Subcutaneous abdominal adipose tissue (tissue), 5 donors: ENCODE results near the gene ZFC3H1.
A peak's percentile ranks its signal among the peaks of the same experiment; 100 is the strongest.

ENCODE experiments used
- H3K27ac ChIP-seq: one replicate; pipeline ENCODE4 v1.7.0; 2013; ENCODE audit warnings: low read depth, mild to moderate bottlenecking, inconsistent platforms, low read length, moderate library complexity
- H3K27me3 ChIP-seq, 5 donors: one replicate each; pipeline ENCODE4 v1.7.0; 2013; ENCODE audit warnings: low read length in 5 of 5, inconsistent platforms in 1 of 5; ENCODE audit not compliant: control insufficient read depth in 5 of 5, insufficient read depth in 4 of 5
- H3K36me3 ChIP-seq, 5 donors: one replicate each; pipeline ENCODE4 v1.7.0; 2013; ENCODE audit warnings: low read length in 5 of 5; ENCODE audit not compliant: control insufficient read depth in 5 of 5, insufficient read depth in 5 of 5
- H3K4me1 ChIP-seq, 5 donors: one replicate each; pipeline ENCODE4 v1.7.0; 2013; ENCODE audit warnings: low read length in 5 of 5, mild to moderate bottlenecking in 3 of 5, moderate library complexity in 1 of 5; ENCODE audit not compliant: control insufficient read depth in 5 of 5, insufficient read depth in 5 of 5
- H3K4me3 ChIP-seq, 5 donors: one replicate each; pipeline ENCODE4 v1.7.0; 2013; ENCODE audit warnings: low read length in 5 of 5, low read depth in 1 of 5
- H3K9ac ChIP-seq, 5 donors: one replicate each; pipeline ENCODE4 v1.7.0; 2013; ENCODE audit warnings: low read length in 5 of 5, mild to moderate bottlenecking in 4 of 5, moderate library complexity in 3 of 5
- H3K9me3 ChIP-seq, 5 donors: one replicate each; pipeline ENCODE4 v1.7.0; 2013; ENCODE audit warnings: low read length in 5 of 5; ENCODE audit not compliant: control insufficient read depth in 5 of 5
- donor health status: healthy.
- donor health status: healthy.
- donor health status: healthy.
- donor health status: healthy.
- donor health status: healthy.

Gene ZFC3H1

GRCh38 chr12:71621938-71622337 lies 41.7 kb downstream of the ZFC3H1 start:
- Histone ChIP-seq H3K9me3 (no peaks in the 10 kb centered on the region), H3K27ac (no peak overlapping the region), H3K9ac (no peak overlapping the region), H3K4me3 (no peak overlapping the region), H3K27me3 (no peaks in the 10 kb centered on the region), H3K4me1 (peaks cover 0 to 8% (median 0%) of the 10 kb centered on the region in 5 donors), H3K36me3 (peaks cover 76 to 92% (median 79%) of the 10 kb centered on the region in 5 donors)

GRCh38 chr12:71610031-71610795 lies 53.4 kb downstream of the ZFC3H1 start:
- Histone ChIP-seq H3K4me1 (no peaks in the 10 kb centered on the region), H3K9ac (no peak overlapping the region), H3K27ac (no peak overlapping the region), H3K9me3 (no peaks in the 10 kb centered on the region), H3K27me3 (no peaks in the 10 kb centered on the region), H3K36me3 (peaks cover 71 to 86% (median 75%) of the 10 kb centered on the region in 5 donors), H3K4me3 (no peak overlapping the region)

- H3K4me1 ChIP-seq: peaks cover 0 to 1% (median 0%) of the 10 kb centered on the region in 5 donors
- H3K9ac ChIP-seq: no peak overlapping the region
- H3K4me3 ChIP-seq: no peak overlapping the region
- H3K27me3 ChIP-seq: no peaks in the 10 kb centered on the region
- peaks cover 48 to 61% (median 55%) of the 10 kb centered on the region in 5 donors for H3K36me3 ChIP-seq
- H3K9me3 ChIP-seq: no peaks in the 10 kb centered on the region
- H3K27ac ChIP-seq: no peak overlapping the region
These were observed 55.9 kb downstream of the ZFC3H1 start for GRCh38 chr12:71607494-71608330.

GRCh38 chr12:71605039-71605438 lies 58.6 kb downstream of the ZFC3H1 start:
- Histone ChIP-seq H3K4me1 (peaks cover 0 to 2% (median 0%) of the 10 kb centered on the region in 5 donors), H3K9me3 (no peaks in the 10 kb centered on the region), H3K27ac (no peak overlapping the region), H3K36me3 (peaks cover 22 to 37% (median 34%) of the 10 kb centered on the region in 5 donors), H3K9ac (no peak overlapping the region), H3K4me3 (no peak overlapping the region), H3K27me3 (no peaks in the 10 kb centered on the region)

GRCh38 chr12:71602761-71603577 lies 60.7 kb downstream of the ZFC3H1 start:
- H3K4me3 ChIP-seq: no peak overlapping the region
- H3K9me3 ChIP-seq: no peaks in the 10 kb centered on the region
- H3K27ac ChIP-seq: no peak overlapping the region
- H3K27me3 ChIP-seq: no peaks in the 10 kb centered on the region
- H3K4me1 ChIP-seq: peaks cover 0 to 2% (median 0%) of the 10 kb centered on the region in 5 donors
- H3K36me3 ChIP-seq: peaks cover 8 to 18% (median 17%) of the 10 kb centered on the region in 5 donors
- H3K9ac ChIP-seq: no peak overlapping the region

- Histone ChIP-seq H3K9me3 (no peaks in the 10 kb centered on the region), H3K4me1 (peaks cover 0 to 2% (median 0%) of the 10 kb centered on the region in 5 donors)
These were observed 62.1 kb downstream of the ZFC3H1 start for GRCh38 chr12:71601546-71601945.

GRCh38 chr12:71599210-71599609 lies 64.4 kb downstream of the ZFC3H1 start:
- H3K27me3 ChIP-seq: peaks cover 0 to 7% (median 0%) of the 10 kb centered on the region in 5 donors
- no peak overlapping the region for H3K9ac ChIP-seq
- H3K4me1 ChIP-seq: peaks cover 0 to 2% (median 0%) of the 10 kb centered on the region in 5 donors
- no peak overlapping the region for H3K27ac ChIP-seq
- H3K4me3 ChIP-seq: no peak overlapping the region
- no peaks in the 10 kb centered on the region for H3K9me3 ChIP-seq
- H3K36me3 ChIP-seq: no peaks in the 10 kb centered on the region

More at GRCh38 chr12:71601546-71601945, 62.1 kb downstream of the ZFC3H1 start:
- H3K36me3 ChIP-seq: peaks cover 0 to 4% (median 4%) of the 10 kb centered on the region in 5 donors
- H3K27me3 ChIP-seq: no peaks in the 10 kb centered on the region
- H3K27ac ChIP-seq: no peak overlapping the region
- no peak overlapping the region for H3K4me3 ChIP-seq
- no peak overlapping the region for H3K9ac ChIP-seq

- peaks cover 0 to 20% (median 0%) of the 10 kb centered on the region in 5 donors for H3K27me3 ChIP-seq
- H3K9me3 ChIP-seq: no peaks in the 10 kb centered on the region
- peak overlapping the region in 4 of 5 donors; percentile 39 to 62 (median 40) for H3K4me3 ChIP-seq
- no peaks in the 10 kb centered on the region for H3K36me3 ChIP-seq
- H3K9ac ChIP-seq: peak overlapping the region in 1 of 5 donors; percentile 26
- H3K27ac ChIP-seq: no peak overlapping the region
- peaks cover 0 to 3% (median 0%) of the 10 kb centered on the region in 5 donors for H3K4me1 ChIP-seq
These were observed 69.3 kb downstream of the ZFC3H1 start for GRCh38 chr12:71594214-71594948.

GRCh38 chr12:71592841-71593240 lies 70.8 kb downstream of the ZFC3H1 start:
- no peaks in the 10 kb centered on the region for H3K36me3 ChIP-seq
- H3K27me3 ChIP-seq: peaks cover 0 to 20% (median 0%) of the 10 kb centered on the region in 5 donors
- H3K27ac ChIP-seq: no peak overlapping the region

More at GRCh38 chr12:71592841-71593240, 70.8 kb downstream of the ZFC3H1 start:
- Histone ChIP-seq H3K9me3 (no peaks in the 10 kb centered on the region), H3K4me1 (peaks cover 0 to 3% (median 0%) of the 10 kb centered on the region in 5 donors), H3K4me3 (no peak overlapping the region), H3K9ac (no peak overlapping the region)
